HTR-8/SVneo (cell line): Measurements from ENCODE around the gene SOWAHC.
"Not testable (repeated sequence)": the region's sequence is repeated elsewhere in the genome, so short reads cannot be mapped to it uniquely, and the experiment has no call there.

Source experiments
- DNase-seq: peaks from one replicate; pipeline ENCODE4 v3.0.0; 2011; ENCODE audit warnings: low spot score, mixed read lengths; ENCODE audit not compliant: insufficient read length
- FAIRE-seq: peaks from 2 replicates; lab custom pipeline; 2011; peaks lifted over from hg19 to GRCh38; lab: Jason Lieb, UNC

SOWAHC gene

DNA sequence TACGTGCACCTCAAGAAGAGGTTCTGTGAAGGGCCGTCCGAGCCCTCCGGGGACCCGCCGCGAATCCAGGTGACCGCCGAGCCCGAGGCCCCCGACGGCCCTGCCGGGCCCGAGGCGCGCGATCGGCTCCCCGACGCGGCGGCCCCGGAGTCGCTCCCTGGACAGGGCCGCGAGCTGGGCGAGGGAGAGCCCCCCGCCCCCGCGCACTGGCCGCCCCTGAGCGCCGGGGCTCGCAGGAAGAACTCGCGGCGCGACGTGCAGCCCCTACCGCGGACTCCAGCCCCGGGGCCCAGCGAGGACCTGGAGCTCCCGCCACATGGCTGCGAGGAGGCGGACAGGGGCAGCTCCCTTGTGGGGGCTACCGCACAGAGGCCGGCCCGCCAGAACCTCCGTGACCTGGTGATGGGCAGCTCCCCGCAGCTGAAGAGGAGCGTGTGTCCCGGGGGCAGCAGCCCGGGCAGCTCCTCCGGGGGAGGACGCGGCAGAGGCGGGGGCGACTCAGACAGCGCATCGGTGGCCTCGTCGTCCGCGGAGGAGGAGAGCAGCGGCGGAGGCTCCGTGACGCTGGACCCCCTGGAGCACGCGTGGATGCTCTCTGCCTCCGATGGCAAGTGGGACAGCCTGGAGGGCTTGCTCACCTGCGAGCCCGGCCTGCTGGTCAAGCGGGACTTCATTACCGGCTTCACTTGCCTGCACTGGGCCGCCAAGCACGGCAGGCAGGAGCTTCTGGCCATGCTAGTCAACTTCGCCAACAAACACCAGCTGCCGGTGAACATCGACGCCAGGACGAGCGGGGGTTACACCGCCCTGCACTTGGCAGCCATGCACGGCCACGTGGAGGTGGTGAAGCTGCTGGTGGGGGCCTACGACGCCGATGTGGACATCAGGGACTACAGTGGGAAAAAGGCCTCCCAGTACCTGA lies 812 bp downstream of the SOWAHC start:
- peak; percentile 23 for FAIRE-seq
- no peak for DNase-seq

DNA sequence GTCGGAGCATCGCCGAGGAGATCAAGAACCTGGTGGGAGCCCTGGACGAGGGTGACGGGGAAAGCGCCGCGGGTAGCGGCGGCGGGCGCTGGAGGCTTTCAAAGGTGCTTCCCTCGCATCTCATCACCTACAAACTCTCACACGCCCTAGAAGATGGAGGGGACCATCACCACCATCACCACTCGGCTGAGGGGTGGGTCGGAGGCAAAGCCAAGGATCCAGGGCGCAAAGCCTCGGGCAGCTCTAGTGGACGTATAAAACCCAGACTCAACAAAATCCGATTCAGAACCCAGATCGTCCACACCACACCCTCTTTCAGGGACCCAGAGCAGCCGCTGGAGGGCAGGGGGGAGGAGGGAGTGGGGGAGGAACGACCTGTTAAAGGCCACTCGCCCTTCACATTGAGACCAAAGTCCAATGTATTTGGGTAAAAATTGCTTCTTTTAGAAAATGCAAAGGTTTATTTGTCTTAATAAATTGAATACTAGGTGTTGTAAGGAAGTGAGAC lies 1.5 kb downstream of the SOWAHC start:
- FAIRE-seq (no peak), DNase-seq (no peak)

DNA sequence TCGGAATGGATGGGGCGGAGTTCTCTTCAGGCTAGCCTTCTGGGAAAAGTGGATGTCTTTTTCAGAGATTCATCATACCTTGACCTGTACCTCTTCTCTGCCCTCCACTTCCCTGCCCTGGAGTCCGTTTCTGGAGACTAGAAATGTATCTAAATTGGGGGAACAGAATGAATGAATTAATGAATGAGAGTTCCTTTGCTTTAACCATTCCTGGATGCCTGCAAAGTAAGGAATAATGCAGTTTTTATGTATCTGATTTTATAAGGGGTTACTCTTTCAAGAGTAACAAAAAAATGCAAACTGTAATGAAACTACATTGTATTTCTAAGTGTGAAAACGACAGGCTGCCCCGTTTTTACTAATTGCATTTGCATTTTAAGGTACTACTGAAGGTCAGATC lies 2.0 kb downstream of the SOWAHC start:
- FAIRE-seq (no peak), DNase-seq (no peak)

DNA sequence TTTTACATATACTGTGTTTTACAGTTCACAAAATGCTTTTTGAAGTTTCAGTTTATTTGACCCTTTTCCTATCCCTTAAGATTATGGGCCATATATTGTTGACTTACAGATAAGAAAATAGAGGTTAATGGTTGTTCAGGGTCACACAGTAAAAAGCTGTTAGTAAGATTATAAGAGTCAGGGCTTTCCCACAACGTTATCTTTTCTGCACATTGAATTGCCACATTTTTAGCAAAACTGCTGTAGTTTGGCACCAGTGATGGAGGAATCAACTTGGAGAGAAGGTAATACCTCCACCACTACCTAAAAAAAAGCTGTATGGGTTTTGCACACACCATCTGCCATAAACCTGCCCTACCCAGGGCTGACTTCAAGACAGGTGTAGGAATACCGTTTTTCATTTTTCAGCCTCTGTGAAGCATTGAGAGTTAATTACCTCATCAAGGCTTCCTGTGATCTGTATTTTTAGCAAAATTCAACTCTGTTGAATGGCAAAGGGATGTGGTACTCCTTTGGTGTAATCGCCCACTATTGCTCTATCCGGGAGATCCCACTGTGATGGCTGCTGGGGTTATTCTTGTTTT lies 5.0 kb downstream of the SOWAHC start:
- no peak for DNase-seq
- FAIRE-seq = no peak

DNA sequence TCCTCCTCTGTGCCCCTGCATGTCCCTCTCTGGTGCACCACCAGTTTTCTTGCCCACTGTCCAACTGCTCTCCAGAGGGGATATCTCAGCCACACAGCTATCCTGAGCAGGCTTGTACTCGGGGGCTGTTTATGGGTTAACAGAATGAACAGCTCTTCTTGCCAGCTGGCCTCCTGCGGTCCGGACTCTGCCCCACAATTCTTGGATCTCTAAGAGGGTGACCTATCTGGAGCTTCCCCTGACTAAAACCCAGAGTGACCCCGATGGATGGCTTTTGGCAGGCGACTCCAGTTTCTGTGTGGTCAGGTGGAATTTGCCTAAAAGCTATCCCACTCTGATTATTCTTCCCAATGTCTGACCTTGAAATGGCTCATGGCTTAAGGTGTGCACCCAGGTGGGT lies 9.1 kb downstream of the SOWAHC start:
- DNase-seq (no peak), FAIRE-seq (no peak)

DNA sequence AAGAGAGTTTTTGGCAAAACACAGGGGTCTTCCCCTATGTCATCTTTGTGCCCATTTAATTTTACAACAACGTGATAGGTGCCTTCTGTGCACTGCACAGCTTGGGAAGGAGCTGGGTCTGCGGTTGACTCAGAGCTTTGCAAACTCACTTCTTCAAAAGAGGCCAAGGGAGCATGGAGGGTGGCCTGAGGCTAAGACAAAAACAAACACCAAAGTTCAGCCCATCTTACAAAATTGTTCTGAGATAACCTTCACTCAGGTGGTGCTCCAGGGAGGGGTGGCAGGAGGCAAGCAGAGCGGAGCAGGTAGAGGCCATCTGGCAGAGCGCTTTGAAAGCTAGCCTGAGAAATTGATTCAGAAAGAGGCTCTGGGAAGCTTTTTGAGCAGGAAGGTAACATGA lies 9.8 kb downstream of the SOWAHC start:
- FAIRE-seq (no peak), DNase-seq (no peak)

DNA sequence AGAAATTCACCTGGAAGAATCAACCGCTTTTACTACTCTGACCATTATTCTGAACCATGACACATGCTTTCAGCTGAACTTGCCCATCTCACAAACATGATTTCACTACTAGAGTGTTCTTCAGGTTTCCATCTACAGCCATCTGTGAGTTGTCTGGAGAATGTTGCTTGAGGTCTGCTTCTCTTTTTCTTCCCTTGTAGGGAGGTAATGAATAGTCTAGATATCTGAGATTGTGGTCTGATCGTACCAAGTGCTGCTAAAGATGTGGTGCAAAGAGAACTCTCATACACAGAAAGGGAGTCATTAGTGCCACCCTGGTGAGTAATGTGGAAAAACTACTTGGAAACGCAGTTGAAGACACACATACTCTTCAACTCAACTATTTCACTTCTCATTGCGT lies 10.2 kb downstream of the SOWAHC start:
- DNase-seq (no peak), FAIRE-seq (no peak)

DNA sequence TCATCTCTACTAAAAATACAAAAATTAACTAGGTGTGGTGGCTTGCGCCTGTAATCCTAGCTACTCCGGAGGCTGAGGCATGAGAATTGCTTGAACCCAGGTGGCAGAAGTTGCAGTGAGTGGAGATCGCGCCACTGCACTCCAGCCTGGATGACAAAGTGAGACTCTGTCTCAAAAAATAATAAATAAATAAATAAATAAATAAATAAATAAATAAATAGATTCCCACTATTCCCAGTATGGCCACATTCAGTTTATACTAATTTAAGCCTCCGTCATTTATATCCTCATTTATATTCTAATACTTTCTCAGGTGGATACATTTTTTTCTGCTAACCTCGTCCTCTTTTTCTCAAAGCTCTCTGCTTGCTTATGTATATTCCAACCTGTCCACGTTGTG lies 14.2 kb downstream of the SOWAHC start:
- FAIRE-seq = not testable (repeated sequence)

DNA sequence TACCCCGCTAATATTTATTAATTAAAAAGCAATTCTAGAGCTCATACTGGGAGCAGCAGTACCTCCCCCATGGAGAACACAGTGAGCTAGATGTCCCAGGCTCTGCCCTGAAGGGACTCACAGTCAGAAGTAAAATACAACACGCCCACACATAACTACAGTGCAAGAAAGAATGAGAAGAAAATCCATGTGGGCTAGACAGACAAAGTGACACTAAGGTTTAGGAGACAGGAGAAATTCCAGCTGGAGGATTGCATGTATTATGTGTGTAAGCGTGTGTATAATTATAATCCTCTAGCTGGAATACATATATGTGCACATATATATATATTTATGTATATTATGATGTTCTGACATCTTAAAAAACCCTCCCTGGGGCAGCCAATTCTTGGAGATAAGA lies 15.7 kb downstream of the SOWAHC start:
- DNase-seq (no peak), FAIRE-seq (no peak)

More for the DNA sequence above, 14.2 kb downstream of the SOWAHC start:
- DNase-seq = not testable (repeated sequence)

DNA sequence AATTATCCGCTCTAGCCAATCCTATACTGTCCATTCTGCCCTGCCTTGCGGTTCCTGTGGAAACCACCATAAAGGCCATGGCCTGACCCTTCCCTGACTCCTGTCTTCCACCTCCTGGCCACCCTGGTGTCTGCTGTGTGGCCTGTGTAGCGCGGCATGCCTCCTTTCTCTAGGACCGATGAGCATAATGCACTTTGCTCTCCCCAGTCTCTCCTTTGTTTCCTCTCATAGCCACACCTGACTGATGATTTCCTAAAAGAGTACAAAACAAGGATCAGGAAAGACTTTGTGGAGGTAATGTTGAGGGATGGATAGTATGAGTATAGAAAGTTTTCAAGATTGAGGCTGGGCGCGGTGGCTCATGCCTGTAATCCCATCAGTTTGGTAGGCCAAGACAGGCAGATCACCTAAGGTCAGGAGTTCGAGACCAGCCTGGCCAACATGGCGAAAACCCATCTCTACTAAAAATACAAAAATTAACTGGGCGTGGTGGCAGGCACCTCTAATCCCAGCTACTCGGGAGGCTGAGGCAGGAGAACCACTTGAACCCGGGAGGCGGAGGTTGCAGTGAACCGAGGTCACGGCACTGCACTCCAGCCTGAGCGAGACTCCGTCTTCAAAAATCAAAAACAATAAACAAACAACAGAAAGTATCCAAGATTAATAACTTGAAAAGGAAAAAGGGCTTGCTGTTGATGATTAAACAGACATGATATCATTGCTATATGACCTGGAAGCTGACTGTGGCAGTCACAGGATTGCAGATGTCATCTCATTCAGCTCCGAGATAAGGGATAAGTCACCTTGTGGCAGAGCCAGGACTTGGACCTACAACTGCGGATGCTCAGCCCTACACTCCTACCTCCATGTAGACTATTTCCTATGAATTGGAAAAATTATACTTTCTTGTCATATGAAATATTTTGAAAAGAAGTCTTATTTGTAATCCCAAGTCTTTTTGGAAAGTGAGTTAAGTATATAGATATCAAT lies 16.6 kb downstream of the SOWAHC start:
- no peak for FAIRE-seq
- DNase-seq = no peak

DNA sequence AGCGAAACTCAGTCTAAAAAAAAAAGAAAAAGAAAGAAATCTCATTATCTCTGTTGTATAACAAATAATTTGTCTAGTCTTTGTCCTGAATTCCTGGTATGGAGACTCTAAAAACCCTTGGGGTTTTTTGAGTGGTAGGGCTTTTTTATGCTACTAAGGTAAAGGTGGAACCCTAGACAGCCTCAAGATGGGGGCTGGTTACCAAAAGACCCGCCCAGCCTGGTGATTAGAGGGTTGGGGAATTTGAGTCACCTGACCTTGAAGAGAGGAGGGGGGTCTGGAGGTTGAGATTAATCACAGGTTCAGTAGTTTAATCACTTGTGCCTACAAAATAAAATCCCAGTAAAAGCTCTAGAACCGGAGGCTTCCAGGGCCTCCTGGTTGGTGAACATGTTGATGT lies 17.6 kb downstream of the SOWAHC start:
- DNase-seq = no peak

DNA sequence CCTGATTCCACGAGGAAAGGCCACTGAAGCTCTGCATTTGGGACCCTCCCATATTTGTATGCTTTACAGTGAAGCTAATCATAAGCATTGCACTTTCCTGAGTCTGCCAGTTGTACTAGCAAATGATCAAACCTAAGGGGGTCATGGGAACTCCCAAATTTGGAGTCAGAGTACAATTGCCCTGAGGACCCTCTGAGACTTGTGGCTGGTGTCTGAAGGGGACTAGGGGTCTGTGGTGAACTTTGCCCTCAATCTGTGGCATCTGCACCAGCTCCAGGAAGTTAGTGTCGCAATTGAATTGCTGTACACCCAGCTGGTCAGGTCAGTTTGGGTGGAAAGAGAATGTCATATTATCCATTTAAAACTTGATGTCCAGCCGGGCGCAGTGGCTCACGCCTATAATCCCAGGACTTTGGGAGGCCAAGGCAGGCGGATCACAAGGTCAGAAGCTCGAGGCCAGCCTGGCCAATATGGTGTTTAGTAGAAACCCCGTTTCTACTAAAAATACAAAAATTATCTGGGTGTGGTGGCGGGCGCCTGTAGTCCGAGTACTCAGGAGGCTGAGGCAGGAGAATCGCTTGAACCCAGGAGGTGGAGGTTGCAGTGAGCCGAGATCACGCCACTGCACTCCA lies 18.1 kb downstream of the SOWAHC start:
- DNase-seq (no peak), FAIRE-seq (no peak)

More for the DNA sequence above, 17.6 kb downstream of the SOWAHC start:
- FAIRE-seq = no peak

DNA sequence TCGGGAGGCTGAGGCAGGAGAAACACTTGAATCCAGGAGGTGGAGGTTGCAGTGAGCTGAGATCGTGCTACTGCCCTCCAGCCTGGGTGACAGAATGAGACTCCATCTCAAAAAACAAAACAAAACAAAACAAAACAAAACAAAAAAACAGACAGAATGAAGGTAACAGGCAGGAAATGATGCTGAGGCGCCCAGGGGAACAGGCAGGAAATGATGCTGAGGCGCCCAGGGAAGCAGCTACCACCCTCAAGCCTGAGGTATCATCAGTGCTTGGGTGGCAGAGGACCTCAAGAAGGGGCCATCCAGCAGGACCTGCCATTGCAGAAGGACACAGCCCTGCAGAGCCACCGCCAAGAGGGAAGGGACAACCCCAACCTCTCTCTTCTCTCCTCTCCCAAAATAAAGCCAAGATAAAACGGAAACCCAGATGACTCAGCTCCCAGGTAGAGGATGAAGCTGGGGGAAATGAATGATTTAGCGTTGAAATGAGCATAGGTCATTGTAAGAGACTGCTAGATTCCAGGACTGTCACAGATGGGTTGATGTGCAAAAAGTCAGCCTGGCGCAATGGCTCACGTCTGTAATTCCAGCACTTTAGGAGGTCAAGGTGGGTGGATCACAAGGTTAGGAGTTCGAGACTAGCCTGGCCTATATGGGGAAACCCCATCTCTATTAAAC lies 19.3 kb downstream of the SOWAHC start:
- FAIRE-seq (no peak), DNase-seq (no peak)

DNA sequence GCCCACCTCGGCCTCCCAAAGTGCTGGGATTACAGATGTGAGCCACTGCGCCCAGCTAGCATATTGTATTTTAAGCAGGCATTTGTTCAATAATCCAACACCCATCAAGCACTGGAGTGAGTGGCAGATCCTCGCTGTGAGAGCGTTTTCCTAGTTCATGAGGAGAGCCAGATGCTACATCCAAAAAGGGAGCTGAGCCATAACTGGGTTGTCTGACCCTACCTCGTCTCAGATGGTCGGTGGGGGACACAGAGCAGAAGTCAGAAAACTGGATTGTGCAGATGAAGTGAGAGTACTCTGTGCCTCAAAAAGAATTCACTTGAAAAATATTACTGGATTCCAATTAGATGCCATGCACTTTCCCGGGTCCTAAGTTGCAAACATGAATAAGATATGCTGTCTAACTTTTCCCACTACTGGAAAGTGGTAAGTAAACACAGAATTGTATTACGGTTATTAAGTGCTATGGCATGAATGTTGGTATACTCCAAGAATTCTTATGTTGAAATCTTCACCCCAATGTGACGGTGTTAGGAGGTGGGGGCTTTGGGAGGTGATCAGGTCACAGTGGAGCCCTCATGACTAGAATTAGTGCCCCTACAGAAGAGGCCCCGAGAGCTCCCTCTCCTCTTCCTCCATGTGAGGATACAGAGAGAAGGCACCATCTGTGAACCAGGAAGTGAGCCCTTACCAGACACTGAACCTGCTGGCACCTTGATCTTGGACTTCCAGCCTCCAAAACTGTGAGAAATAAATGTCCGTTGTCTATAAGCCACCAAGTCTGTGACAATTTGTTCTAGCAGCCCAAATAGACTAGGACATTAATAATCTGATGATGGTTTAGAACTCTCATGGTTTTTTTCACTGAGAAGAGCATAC lies 21.5 kb downstream of the SOWAHC start:
- no peak for FAIRE-seq

DNA sequence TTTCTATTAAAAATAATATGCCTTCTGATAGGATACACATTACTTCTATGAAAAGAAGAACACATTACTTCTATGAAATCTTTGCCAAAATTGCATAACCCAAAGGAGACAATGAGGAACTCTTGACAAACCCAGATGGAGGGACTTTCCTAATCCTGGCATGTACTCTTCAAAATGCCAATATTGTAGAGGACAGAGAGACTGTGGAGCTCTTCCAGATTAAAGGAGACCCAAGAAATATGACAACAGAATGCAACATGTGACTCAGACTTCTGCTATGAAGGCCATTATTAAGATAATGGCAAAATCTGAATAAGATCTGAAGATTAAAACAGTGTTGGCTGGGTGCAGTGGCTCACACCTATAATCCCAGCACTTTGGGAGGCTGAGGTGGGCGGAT lies 22.2 kb downstream of the SOWAHC start:
- no peak for FAIRE-seq
- DNase-seq = no peak

More for the DNA sequence above, 21.5 kb downstream of the SOWAHC start:
- no peak for DNase-seq

DNA sequence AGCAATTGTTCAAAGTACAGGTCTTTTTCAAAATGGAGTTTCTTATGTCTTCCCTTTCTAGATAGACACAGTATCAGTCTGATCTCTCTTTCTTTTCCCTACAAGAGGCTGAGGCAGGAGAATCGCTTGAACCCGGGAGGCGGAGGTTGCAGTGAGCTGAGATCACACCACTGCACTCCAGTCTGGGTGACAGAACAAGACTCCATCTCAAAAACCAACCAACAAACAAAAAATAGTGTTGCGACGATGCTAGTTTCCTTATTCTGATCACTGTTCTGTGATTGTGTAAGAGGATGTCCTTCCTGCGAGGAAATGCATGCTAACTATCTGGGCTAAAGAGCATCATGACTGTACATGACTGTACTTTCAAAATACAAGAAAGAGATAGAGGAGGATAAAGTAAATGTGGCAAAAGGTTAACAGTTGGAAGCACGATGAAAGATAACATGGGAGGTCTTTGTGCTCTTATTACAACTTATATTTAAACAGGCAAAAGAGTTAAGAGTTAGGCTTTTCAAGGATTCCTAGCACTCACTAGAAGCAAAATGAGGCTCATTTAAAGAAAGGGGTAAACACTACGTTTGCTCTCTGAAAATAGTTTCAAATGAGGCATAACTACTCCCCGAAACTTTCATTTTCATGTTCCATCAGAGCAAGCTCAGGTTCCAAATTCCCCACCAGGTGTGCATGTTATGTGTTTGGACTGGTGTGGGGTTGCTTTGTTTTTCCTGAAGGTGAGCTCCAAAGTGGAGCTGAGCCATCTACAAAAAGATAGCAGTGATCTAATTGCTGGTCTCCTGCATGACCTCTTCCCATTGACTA lies 23.8 kb downstream of the SOWAHC start:
- FAIRE-seq (no peak), DNase-seq (no peak)

DNA sequence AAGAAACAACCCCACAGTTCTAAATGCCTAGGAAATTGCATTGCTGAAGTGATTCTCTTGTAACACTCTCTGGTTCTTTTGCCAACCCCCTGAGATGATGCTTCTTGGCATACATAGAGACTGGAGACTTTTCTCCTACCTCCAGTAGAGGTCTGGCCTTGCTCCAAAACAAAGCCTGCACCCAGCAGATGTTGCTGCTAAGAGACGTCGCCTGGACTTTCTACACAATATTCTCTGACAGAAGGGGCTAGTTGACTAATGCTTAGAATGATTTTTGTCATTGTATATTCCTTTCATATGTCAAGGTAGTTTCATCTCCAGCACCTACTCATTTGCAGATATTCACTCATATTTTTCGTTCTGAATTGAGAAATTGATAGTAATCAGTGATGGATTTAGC lies 24.6 kb downstream of the SOWAHC start:
- DNase-seq = no peak

More for the DNA sequence above, 24.6 kb downstream of the SOWAHC start:
- no peak for FAIRE-seq
